ENCODE data around the gene NOS1AP.

DNA sequence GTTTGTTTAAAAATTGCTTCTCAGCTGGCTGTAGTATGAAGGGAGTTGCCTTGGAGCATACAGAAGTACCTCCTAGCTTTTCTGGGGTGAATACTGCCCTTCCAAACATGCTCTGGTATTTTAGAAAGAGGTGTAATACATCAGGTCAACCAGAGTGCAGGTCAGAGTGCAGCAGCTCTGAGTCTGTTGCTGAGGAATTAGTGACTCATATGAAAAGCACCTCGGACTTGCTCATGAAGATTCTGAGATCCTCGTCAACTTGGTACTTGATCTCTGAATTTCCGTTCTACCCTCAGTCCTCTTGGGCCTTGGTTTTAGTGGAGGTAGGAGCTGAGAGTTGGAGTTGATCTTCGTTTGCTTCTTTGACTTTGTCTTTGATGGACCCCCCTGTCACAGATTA is 67.3 kb downstream of the NOS1AP start:
- TF ChIP-seq, protein P1, sequence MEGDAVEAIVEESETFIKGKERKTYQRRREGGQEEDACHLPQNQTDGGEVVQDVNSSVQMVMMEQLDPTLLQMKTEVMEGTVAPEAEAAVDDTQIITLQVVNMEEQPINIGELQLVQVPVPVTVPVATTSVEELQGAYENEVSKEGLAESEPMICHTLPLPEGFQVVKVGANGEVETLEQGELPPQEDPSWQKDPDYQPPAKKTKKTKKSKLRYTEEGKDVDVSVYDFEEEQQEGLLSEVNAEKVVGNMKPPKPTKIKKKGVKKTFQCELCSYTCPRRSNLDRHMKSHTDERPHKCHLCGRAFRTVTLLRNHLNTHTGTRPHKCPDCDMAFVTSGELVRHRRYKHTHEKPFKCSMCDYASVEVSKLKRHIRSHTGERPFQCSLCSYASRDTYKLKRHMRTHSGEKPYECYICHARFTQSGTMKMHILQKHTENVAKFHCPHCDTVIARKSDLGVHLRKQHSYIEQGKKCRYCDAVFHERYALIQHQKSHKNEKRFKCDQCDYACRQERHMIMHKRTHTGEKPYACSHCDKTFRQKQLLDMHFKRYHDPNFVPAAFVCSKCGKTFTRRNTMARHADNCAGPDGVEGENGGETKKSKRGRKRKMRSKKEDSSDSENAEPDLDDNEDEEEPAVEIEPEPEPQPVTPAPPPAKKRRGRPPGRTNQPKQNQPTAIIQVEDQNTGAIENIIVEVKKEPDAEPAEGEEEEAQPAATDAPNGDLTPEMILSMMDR (IDR thresholded peaks at IDR 0.05; ENCODE audit: low read length): no peak
- TF ChIP-seq EZH2 (IDR thresholded peaks at IDR 0.05; ENCODE audit: borderline replicate concordance, low read length): no peak

Measured in OCI-LY1 (cell line).